Measurements from ENCODE around the gene SPPL3. TPM values are rescaled to one million over a fixed set of nuclear protein-coding genes. Genes with fewer than 3 reads are reported as not detected.

SPPL3 gene
- total and polyA plus RNA-seq, 2 experiments from 2014 or later, result 20.0 to 67.3 TPM

DNA sequence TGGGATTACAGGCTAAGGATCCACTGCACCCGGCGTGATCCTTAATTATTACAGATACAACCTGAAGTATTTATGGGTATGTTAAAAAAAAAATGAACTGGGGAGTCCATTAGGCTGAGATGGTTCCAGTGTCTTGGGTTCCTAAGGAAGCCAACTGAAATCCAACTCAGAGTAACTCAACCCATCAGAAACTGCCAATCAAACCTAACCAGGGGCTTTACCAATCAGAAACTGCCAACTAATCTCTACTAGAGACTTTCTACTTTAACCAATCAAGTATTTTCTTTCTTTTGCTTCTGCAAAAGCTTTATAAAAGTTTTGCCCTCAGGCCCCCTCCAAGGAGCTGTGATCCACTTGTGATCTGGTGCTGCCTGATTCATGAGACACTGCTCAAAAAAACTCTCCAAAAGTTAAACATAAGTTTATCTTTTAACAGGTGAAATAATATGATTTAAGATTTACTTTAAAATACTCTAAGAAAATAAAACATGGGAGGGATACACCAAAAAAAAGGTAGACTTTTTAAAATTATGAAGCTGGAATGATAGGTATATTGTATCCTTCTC is 90.5 kb downstream of the SPPL3 start:
- WGBS (ENCODE audit: low lambda C conversion rate, missing lambda C conversion rate), result 93% methylated on average over 2 of the region's 2 CpGs
- Histone ChIP-seq H3K27ac (no peak overlapping the region), H3K4me1 (ENCODE audit: insufficient read depth) (peaks cover 13% of the 10 kb centered on the region), H4K20me1 (ENCODE audit: insufficient read depth, poor library complexity, severe bottlenecking) (peaks cover 30% of the 10 kb centered on the region), H3K9me2 (replicated peaks; ENCODE audit: insufficient read depth) (no peaks in the 10 kb centered on the region), H3K79me2 (peaks cover 94% of the 10 kb centered on the region), H3K4me3 (no peak overlapping the region), H3K4me2 (no peak overlapping the region), H2AFZ (no peak overlapping the region), H3K27me3 (no peaks in the 10 kb centered on the region), H3K36me3 (replicated peaks; ENCODE audit: insufficient read depth, low read depth) (peaks cover under 1% of the 10 kb centered on the region), H3K9me3 (ENCODE audit: low read depth) (no peaks in the 10 kb centered on the region)
- TF ChIP-seq EZH2phosphoT487 (IDR thresholded peaks at IDR 0.05; ENCODE audit: low read depth, severe bottlenecking, unreplicated experiment) (no peak), EZH2 (IDR thresholded peaks at IDR 0.05; ENCODE audit: borderline replicate concordance) (no peak)
- TF ChIP-seq, protein P1, sequence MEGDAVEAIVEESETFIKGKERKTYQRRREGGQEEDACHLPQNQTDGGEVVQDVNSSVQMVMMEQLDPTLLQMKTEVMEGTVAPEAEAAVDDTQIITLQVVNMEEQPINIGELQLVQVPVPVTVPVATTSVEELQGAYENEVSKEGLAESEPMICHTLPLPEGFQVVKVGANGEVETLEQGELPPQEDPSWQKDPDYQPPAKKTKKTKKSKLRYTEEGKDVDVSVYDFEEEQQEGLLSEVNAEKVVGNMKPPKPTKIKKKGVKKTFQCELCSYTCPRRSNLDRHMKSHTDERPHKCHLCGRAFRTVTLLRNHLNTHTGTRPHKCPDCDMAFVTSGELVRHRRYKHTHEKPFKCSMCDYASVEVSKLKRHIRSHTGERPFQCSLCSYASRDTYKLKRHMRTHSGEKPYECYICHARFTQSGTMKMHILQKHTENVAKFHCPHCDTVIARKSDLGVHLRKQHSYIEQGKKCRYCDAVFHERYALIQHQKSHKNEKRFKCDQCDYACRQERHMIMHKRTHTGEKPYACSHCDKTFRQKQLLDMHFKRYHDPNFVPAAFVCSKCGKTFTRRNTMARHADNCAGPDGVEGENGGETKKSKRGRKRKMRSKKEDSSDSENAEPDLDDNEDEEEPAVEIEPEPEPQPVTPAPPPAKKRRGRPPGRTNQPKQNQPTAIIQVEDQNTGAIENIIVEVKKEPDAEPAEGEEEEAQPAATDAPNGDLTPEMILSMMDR (IDR thresholded peaks at IDR 0.05; ENCODE audit: poor library complexity), result no peak
- DNase-seq (ENCODE audit: low spot score), result no peak

DNA sequence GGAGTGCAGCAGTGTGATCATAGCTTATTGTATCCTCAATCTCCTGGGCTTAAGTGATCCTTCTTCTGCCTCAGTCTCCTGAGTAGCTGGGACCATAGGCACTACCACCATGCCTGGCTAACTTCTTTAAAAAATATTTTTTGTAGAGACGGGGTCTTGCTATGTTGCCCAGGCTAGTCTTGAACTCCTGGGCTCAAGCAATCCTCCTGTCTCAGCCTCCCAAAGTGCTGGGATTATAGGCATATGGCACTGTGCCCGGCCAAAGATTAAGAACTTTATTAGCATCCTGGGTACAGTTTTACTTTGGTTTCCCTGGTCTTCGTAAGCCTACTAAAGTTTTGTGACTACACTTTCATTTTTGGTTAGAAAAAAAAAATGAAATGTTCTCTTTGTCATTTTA is 94.1 kb downstream of the SPPL3 start:
- no peak for DNase-seq (ENCODE audit: low spot score)
- H3K27ac ChIP-seq, result no peak overlapping the region
- H3K9me2 ChIP-seq (replicated peaks; ENCODE audit: insufficient read depth), result no peaks in the 10 kb centered on the region
- no peaks in the 10 kb centered on the region for H3K27me3 ChIP-seq
- H4K20me1 ChIP-seq (ENCODE audit: insufficient read depth, poor library complexity, severe bottlenecking), result peaks cover 7% of the 10 kb centered on the region
- no peak for TF ChIP-seq EZH2 (IDR thresholded peaks at IDR 0.05; ENCODE audit: borderline replicate concordance)
- TF ChIP-seq, protein P1 (IDR thresholded peaks at IDR 0.05; ENCODE audit: poor library complexity), result no peak
- no peak for TF ChIP-seq EZH2phosphoT487 (IDR thresholded peaks at IDR 0.05; ENCODE audit: low read depth, severe bottlenecking, unreplicated experiment)
- no peak overlapping the region for H3K4me3 ChIP-seq
- H3K4me1 ChIP-seq (ENCODE audit: insufficient read depth), result no peaks in the 10 kb centered on the region
- 98% methylated on average over 3 of the region's 3 CpGs for WGBS (ENCODE audit: low lambda C conversion rate, missing lambda C conversion rate)
- no peaks in the 10 kb centered on the region for H3K9me3 ChIP-seq (ENCODE audit: low read depth)
- H3K4me2 ChIP-seq, result no peak overlapping the region
- H2AFZ ChIP-seq, result no peak overlapping the region
- peaks cover 4% of the 10 kb centered on the region for H3K36me3 ChIP-seq (replicated peaks; ENCODE audit: insufficient read depth, low read depth)
- H3K79me2 ChIP-seq, result peaks cover 88% of the 10 kb centered on the region

DNA sequence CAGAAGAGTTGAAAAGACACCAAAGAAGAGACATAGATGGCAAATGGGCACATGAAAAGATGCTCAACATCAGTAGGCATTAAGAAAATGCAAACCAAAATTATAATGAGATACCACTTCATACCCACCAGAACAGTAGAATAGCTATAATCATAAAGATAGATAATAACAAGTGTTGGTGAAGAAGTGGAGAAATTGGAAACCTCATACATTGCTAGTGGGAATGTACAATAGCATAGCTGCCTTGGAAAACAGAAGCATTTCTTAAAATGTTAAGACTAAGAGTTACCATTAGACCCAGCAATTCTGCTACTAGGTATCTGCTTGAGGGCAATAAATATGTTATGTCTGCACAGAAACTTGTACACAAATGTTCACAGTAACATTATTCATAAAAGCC is 99.7 kb downstream of the SPPL3 start:
- Histone ChIP-seq H3K79me2 (peaks cover 78% of the 10 kb centered on the region), H3K4me1 (ENCODE audit: insufficient read depth) (peaks cover 23% of the 10 kb centered on the region), H3K9me2 (replicated peaks; ENCODE audit: insufficient read depth) (no peaks in the 10 kb centered on the region), H3K36me3 (replicated peaks; ENCODE audit: insufficient read depth, low read depth) (peaks cover 4% of the 10 kb centered on the region), H3K4me2 (no peak overlapping the region), H3K4me3 (no peak overlapping the region), H3K27ac (no peak overlapping the region), H2AFZ (no peak overlapping the region), H3K27me3 (no peaks in the 10 kb centered on the region), H3K9me3 (ENCODE audit: low read depth) (no peaks in the 10 kb centered on the region), H4K20me1 (ENCODE audit: insufficient read depth, poor library complexity, severe bottlenecking) (peaks cover 4% of the 10 kb centered on the region)
- DNase-seq (ENCODE audit: low spot score), result no peak
- TF ChIP-seq, protein P1 (IDR thresholded peaks at IDR 0.05; ENCODE audit: poor library complexity), result no peak
- TF ChIP-seq EZH2 (IDR thresholded peaks at IDR 0.05; ENCODE audit: borderline replicate concordance) (no peak), EZH2phosphoT487 (IDR thresholded peaks at IDR 0.05; ENCODE audit: low read depth, severe bottlenecking, unreplicated experiment) (no peak)

All from hepatocyte (in vitro differentiated cells).